GM21576 (cell line): ENCODE measurements around the gene STARD8.

Source experiments
- ATAC-seq: cut with Tn5 transposase; IDR thresholded peaks from one replicate; pipeline ENCODE4 v1.9.1; 2021; ENCODE audit warnings: mild to moderate bottlenecking, moderate library complexity; ENCODE audit not compliant: unreplicated experiment

Gene STARD8

DNA sequence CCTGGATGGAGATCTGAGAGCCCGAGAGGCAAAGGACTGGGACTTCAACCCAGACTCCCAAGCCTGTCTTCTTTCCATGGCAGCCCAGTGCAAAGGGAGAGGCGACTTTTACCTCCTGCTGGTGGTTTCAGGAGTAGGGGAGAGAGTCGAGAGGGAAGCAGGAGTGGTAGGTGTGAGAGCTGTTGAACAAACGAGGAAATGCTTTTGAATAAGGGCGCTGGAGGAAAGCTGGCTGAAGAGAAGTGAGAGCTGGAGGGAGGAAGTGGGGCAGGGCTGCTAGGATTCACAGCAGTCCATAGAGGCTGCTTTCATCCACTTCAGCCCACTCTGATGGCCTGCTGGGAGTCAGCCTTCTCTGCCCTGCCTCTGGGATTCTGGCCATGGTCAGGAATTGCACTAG, 99.5 kb downstream of the STARD8 start:
- no peak for ATAC-seq

DNA sequence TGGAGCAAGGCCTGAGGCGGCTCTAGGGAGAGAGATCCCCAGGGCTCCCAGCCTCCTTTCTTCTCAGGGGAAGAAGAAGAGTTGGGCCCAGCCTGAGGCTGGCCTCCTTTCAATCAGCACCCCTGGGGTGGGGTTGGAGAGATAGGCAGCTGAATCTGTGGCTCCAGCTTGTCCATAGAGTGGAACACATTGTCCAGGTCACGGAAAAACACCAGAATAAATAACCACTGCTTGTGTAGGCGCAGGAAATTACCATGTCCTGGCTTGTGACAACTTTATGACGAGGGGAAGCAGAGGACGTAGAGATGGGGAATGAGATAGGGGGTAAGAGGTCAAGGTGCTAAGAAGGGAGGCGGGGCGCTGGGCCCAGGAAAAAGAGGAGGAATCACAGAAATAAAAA, 100.6 kb downstream of the STARD8 start:
- no peak for ATAC-seq

DNA sequence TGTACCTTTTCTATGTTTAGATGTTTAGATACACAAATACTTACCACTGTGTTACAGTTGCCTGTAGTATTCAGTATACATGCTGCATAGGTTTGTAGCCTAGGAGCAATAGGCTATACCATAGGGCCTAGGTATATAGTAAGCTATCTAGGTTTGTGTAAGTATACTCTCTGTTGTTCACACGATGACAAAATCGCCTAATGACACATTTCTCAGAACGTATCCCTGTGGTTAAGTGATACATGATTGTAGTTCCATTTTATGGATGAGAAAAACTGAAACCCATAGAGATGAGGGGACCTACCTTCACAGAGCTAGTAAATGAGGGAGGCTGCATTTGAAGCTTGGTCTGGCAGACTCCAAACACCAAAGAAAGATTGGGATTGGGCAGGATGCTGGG, 102.0 kb downstream of the STARD8 start:
- no peak for ATAC-seq

DNA sequence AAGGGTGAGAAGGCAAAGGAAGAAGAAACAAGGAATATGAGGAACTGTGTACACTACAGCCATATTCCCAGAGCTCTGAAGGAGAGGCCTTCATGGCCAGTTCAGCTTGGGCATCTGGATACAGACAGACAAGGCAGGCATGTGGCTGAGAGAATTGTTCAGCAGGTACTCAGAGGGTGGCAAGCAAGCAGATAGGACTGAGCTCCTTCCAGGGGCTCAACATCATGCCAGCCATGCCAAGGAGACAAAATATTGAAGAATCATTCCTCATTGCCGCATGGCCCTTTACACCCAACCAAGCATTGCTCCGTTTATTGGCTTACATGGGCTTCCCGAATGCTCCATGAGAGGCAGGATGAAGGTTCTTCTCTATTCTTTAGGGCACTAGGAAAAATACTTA, 102.8 kb downstream of the STARD8 start:
- no peak for ATAC-seq

DNA sequence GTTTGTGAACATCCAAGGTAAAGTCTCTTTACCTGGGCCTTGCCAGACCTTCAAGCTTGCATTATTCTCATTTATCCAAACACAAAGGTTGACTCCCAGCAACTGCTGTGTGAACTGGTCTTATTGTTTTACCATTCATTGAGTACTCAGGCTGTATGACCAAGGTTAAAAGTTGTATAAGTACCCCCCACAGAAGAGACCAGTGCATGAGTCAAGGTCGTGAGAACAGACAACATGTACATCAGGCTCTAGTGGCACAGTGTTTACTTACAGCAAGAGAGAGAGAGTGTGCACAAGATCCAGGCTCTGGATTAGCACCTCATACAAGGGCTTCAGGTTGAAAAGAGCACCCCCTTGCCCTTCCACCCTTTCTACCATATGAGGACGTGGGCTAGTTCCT, 103.9 kb downstream of the STARD8 start:
- ATAC-seq, result no peak

DNA sequence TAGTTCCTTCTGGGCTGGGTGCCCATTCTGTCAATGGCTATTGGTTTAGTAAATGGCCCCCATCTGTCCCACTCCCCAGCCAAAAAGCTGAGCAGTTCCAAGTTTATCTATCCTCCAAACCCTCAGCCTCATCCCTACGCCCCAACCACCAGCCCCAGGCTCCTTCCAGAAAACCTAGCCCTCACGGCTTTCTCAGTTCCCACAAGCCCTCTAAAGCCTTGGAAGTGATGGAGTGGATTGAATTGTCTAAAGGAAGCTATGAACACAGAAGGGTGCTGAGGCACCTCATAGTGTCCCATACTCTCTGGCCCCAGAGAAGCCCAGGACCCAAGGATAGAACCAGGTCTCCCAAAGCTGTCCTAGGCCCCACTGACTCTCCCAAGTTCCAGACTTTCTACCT, 105.8 kb downstream of the STARD8 start:
- ATAC-seq, result no peak

DNA sequence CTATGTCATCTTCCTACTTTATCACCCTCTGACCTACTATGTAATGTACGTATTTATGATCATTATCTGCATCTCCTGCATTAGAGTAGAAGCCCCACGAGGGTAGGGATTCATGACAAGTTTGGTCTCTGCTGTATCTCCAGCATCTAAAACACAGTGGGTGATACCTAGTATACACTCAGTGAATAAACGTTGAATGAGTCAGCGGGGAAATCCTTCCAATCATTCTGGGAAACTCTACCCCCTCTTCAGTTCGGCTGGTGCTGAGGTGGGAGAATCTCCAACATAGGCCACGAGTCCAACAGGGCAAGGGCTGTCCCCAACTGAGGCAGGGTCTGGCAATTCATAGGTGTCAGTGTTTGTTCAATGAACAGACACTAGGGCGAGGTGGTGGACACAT, 106.9 kb downstream of the STARD8 start:
- ATAC-seq, result no peak

DNA sequence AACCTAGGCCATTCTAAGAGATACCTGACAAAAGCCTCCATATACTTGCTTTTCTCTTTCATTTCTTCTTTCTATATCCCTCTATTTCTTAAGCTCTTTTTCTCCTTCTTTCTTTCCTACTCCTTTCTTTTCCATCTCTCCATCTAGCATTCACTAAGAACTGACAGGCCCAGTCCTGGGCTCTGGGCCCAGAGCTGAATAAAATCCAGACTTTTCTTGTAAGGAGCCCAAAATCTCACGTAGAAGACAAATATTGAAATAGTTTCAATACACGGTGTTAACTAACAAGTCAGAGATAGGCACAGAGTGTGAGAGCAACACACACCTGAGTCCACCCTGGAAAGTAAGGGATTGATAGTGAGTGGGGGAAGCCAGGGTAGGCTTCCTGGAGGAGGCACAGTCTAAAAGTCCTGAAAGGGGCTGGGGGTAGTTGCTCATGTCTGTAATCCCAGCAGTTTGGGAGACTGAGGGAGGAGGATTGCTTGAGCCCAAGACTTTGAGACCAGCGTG, 108.2 kb downstream of the STARD8 start:
- no peak for ATAC-seq

DNA sequence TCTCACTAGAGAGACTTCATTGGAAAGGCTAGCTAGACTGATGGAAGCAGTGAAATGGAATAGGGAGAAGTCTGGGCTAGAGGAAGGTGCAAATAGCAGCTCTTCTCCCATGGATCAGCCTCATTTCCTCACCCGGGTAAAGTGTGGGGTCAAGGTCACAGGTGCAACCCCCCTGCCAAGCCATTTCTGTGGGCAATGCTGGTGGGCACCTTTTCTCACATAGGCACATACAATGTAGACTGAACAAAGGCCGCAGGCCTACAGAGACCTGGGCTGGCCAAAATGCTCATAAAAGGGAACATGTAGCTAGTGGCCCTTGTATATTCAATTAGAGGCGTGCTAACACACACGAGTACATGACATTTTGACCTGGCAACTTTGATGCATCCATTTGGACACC, 109.9 kb downstream of the STARD8 start:
- no peak for ATAC-seq

DNA sequence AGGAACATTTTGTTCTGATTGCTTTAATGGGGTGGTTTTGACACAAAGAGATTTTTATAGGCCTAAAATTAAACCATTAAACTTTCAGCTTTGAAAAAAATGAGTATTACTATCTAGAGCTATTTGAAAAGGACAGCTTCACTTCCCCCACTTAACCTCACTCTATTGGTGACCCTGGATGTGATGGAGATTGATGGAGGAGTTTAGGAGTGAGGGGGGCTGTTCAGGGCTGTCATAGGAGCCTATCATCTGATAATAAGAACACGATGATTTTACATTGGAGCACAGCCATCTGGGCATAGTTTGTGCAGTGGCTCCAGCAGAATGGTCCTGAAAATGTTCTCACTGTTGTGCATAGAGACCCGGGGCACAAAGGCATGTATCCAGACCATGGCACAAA, 110.3 kb downstream of the STARD8 start:
- ATAC-seq, result no peak

DNA sequence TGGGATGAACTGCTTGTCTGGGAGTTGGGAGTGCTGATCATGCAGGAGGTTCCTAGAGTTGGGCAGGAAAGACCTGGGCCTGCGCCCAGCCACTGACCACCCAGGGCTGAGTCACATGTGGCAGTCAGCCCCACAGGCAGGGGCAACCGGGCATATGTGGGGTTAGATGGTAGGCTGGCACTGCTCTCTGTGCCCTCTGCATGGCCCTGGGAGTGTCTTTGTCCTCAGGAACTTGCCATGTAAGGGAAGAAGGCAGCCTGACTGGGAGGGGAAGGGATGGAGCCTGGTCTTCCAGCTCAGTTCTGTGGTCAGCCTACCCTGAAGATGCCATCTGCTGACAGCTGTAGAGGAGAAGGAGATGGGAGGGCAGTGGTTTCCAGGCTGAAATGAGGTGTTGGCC, 111.2 kb downstream of the STARD8 start:
- ATAC-seq, result no peak

DNA sequence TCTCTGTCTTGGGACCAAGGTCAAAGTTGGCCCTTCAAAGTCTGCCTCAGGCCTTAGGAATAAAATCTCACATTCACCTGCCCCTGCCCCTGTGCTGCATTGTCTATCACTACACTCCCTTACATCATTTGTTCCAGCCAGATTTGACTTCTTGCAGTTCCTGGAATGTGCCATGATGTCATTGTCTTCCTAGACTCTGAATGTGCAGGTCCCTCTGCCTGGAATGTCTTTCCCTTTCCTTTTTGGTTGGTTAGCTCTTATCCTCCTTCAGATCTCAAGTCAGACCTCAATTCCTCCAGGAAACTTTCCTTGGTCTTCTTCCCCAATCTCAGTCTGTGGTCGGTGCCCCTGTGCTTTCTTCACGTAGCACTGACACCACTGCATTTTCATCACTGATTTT, 113.6 kb downstream of the STARD8 start:
- ATAC-seq, result no peak

DNA sequence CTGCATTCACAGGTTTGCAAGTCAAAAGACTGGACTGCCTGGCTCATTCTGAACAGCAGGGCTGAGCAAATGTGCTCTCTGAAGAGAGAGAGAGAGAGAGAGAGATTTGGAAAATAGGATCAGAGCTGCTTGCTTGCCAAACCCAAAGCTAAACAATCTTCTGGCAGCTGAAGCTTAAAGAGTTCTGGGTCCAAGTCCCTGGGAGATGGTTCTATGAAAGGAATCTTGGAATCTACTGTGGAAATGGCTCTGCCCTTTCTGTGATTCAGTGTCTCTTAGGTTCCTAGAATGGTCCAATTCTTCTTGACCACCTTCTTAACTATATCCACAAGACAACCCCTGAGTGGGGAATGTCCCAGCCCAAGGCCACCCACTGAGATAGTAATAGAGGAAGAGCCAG, 115.3 kb downstream of the STARD8 start:
- no peak for ATAC-seq

DNA sequence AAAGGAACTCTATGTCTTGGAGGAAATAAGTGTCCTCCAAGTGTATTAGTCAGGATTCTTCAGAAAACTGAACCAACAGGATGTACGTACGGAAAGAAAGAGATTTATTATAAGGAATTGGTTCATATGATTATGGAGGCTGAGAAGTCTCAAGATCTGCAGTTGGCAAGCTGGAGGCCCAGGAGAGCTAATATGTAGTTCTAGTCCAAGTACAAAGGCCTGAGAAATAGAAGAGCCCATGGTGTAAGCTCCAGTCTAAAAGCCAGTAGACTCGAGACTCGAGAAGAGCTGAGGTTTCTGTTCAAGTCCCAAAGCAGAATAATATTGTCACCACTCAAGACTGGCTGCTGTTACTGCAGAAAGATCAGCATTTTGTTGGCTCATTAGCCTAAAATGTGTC, 116.0 kb downstream of the STARD8 start:
- ATAC-seq, result no peak
